ENCODE data around the gene KIF18B. TPM values are rescaled to one million over a fixed set of nuclear protein-coding genes. Genes with fewer than 3 reads are reported as not detected.
A peak's percentile ranks its signal among the peaks of the same experiment; 100 is the strongest.

The KIF18B gene
- total and polyA plus RNA-seq, 12 donors = 0.20 to 1.6 (median 0.72) TPM; not detected in 1

DNA sequence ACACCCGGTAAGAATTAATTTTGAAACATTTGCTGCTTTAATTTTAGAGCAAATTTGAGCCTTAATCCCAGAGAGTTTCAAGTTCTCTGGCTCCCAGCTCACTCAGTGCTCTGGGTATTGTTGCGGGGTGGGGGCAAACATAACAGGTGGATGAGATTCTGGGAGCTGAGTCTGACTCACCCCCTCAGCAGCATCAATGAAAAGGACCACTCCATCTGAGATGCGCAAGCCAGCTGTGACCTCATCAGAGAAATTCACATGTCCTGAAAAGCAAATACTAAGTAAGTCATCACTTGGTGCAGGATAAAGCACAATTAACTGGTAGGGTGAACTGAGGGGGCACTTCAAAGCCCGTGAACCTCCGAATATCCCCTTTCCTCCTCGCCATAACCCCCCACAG lies 68.2 kb downstream of the KIF18B start:
- Histone ChIP-seq H3K4me1 (replicated peaks in 1 of 2) (peaks cover 1 to 11% of the 10 kb centered on the region in 2 donors), H3K4me3 (no peak overlapping the region), H3K27me3 (no peaks in the 10 kb centered on the region), H3K27ac (peak overlapping the region in 1 of 5 donors; percentile 3), H3K9me3 (replicated peaks in 1 of 3) (no peaks in the 10 kb centered on the region), H3K36me3 (replicated peaks in 1 of 2) (peaks cover 0 to 93% of the 10 kb centered on the region in 2 donors)
- no peak for TF ChIP-seq POLR2A (IDR thresholded peaks at IDR 0.05)
- TF ChIP-seq, protein P1, sequence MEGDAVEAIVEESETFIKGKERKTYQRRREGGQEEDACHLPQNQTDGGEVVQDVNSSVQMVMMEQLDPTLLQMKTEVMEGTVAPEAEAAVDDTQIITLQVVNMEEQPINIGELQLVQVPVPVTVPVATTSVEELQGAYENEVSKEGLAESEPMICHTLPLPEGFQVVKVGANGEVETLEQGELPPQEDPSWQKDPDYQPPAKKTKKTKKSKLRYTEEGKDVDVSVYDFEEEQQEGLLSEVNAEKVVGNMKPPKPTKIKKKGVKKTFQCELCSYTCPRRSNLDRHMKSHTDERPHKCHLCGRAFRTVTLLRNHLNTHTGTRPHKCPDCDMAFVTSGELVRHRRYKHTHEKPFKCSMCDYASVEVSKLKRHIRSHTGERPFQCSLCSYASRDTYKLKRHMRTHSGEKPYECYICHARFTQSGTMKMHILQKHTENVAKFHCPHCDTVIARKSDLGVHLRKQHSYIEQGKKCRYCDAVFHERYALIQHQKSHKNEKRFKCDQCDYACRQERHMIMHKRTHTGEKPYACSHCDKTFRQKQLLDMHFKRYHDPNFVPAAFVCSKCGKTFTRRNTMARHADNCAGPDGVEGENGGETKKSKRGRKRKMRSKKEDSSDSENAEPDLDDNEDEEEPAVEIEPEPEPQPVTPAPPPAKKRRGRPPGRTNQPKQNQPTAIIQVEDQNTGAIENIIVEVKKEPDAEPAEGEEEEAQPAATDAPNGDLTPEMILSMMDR (IDR thresholded peaks at IDR 0.05) = no peak
- WGBS, 4 donors = 78 to 95% (median 86%) methylated on average over 6 of the region's 6 CpGs
- DNase-seq = no peak
- intact Hi-C loops (cut with DNase I) = no loop called here

DNA sequence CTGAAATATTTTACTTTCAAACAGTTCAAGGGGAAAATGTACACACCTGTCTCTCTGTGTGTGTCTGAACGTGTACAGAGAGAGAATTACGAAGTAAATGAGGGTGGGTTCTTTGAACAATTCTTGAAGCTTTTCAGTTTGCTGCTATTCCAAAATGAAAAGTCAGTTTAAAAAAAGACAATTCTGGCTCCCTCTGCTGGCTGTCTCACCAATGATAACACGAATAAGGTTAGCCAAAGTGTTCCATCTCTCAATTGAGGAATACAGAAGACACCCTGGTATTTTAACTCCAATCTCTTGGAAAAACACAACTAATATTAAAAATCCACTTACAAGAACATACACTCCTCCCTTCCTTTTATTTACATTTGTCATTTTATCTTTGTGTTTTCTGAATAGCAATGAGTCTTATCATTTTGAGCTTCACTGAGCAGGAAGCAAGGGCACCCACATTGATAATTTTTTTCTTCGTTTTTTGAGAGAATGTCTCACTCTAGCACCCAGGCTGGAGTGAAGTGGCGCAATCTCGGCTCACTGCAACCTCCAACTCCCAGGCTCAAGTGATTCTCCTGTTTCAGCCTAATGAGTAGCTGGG lies 68.8 kb downstream of the KIF18B start:
- Histone ChIP-seq H3K9me3 (replicated peaks in 1 of 3) (no peaks in the 10 kb centered on the region), H3K27me3 (no peaks in the 10 kb centered on the region), H3K27ac (no peak overlapping the region), H3K36me3 (replicated peaks in 1 of 2) (peaks cover 0 to 91% of the 10 kb centered on the region in 2 donors), H3K4me3 (no peak overlapping the region), H3K4me1 (replicated peaks in 1 of 2) (peaks cover 0 to 11% of the 10 kb centered on the region in 2 donors)
- TF ChIP-seq, protein P1 (IDR thresholded peaks at IDR 0.05) = peak; percentile 27 to 61 (median 49)
- TF ChIP-seq POLR2A (IDR thresholded peaks at IDR 0.05) = no peak
- WGBS, 4 donors = 44 to 49% (median 48%) methylated on average over 6 of the region's 6 CpGs
- DNase-seq = peak in 5 of 7 donors; percentile 26 to 63 (median 52)
- intact Hi-C loops (cut with DNase I) = no loop called here

DNA sequence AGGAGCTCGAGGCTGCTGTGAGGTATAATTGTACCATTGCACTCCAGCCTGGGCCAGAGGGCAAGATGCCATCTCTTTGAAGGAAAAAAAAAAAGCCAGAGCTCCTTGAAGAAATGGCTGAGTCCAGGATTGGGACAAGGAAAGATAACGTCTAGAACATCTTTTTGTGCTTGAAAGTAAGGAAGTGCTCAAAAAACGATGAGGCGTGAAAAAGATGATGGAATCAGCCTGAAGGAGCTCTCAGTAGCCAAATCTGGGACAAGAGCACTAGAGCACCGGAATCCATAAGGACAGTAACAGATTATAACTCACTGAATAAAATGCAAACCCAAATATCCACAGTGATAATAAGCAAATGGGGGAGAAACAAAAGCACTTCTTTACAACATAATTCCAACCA lies 70.5 kb downstream of the KIF18B start:
- Histone ChIP-seq H3K4me3 (no peak overlapping the region), H3K27me3 (no peaks in the 10 kb centered on the region), H3K9me3 (replicated peaks in 1 of 3) (no peaks in the 10 kb centered on the region), H3K36me3 (replicated peaks in 1 of 2) (peaks cover 0 to 88% of the 10 kb centered on the region in 2 donors), H3K4me1 (replicated peaks in 1 of 2) (peaks cover 0 to 17% of the 10 kb centered on the region in 2 donors), H3K27ac (no peak overlapping the region)
- TF ChIP-seq, protein P1 (IDR thresholded peaks at IDR 0.05) = no peak
- TF ChIP-seq POLR2A (IDR thresholded peaks at IDR 0.05) = no peak
- intact Hi-C loops (cut with DNase I) = no loop called here
- 80 to 89% (median 86%) methylated on average over 5 of the region's 5 CpGs for WGBS, 4 donors
- DNase-seq = no peak

DNA sequence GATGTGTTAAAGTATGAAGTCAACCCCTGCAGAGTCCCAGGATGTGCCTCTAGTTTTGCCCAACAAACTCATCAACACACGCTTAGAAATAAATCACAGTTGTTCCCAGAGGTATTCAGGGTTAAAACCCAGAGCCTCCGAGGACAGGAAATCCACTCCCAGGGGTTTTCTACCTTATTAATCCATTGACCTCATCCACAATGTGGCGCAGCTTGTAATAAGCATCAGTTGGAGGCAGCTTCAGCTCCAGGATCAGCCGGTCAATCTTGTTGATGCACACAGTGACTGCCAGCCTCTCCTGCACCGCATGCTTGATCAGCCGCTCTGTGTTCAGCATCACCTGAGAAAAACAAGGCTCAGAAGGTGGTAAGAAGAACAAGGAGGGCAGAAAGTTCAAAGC lies 71.8 kb downstream of the KIF18B start:
- Histone ChIP-seq H3K9me3 (replicated peaks in 1 of 3) (no peaks in the 10 kb centered on the region), H3K4me1 (replicated peaks in 1 of 2) (peaks cover 0 to 17% of the 10 kb centered on the region in 2 donors), H3K27ac (no peak overlapping the region), H3K4me3 (no peak overlapping the region), H3K27me3 (no peaks in the 10 kb centered on the region), H3K36me3 (replicated peaks in 1 of 2) (peaks cover 0 to 88% of the 10 kb centered on the region in 2 donors)
- WGBS, 4 donors = 92 to 96% (median 94%) methylated on average over 6 of the region's 6 CpGs
- no peak for DNase-seq
- intact Hi-C loops (cut with DNase I) = no loop called here
- no peak for TF ChIP-seq POLR2A (IDR thresholded peaks at IDR 0.05)
- TF ChIP-seq, protein P1 (IDR thresholded peaks at IDR 0.05) = no peak

Small RNAs within 50 kb of the gene (microRNA-seq; reads per million reads assigned to microRNA genes)
- gene MIR6783 = 0 to 0.45 (median 0) reads per million in 3 donors

Small RNAs within 50 kb of the gene (small RNA-seq; reads per million reads assigned to genes)
- 0 reads per million in 2 donors for gene AC015936.2
- 0 reads per million in 2 donors for gene CCDC103
- 0 reads per million in 2 donors for gene MIR6783
- gene RN7SL405P = 0 reads per million in 2 donors

Other genes starting within 250 kb of the KIF18B start
- gene DBF4B, start 239.1 kb downstream of the KIF18B start, total RNA-seq = 1 to 10 TPM; 2.1 to 8.1 (median 4.7) TPM
- 10 to 100 TPM in 1 of 3 donors, 1 to 10 TPM in 2; 1.9 to 10.5 (median 3.7) TPM for gene DBF4B, start 239.1 kb downstream of the KIF18B start, polyA plus RNA-seq
- gene ADAM11, start 188.8 kb downstream of the KIF18B start, total RNA-seq = under 1 TPM in 7 of 9 donors, not detected in 2; 0.19 to 0.55 (median 0.29) TPM
- gene ADAM11, start 188.8 kb downstream of the KIF18B start, polyA plus RNA-seq = under 1 TPM; 0.05 to 0.80 (median 0.57) TPM
- 10 to 100 TPM in 1 of 9 donors, 1 to 10 TPM in 6, under 1 TPM in 2; 0.69 to 12.3 (median 2.6) TPM for gene GJC1, start 117.5 kb downstream of the KIF18B start, total RNA-seq
- gene GJC1, start 117.5 kb downstream of the KIF18B start, polyA plus RNA-seq = 1 to 10 TPM; 1.0 to 1.5 (median 1.1) TPM
- gene HIGD1B, start 99.9 kb downstream of the KIF18B start, total RNA-seq = 1 to 10 TPM in 1 of 9 donors, under 1 TPM in 1, not detected in 7; 0.50 to 1.9 TPM
- gene HIGD1B, start 99.9 kb downstream of the KIF18B start, polyA plus RNA-seq = 1 to 10 TPM in 2 of 3 donors, not detected in 1; 1.7 to 7.1 TPM
- gene EFTUD2, start 48.3 kb downstream of the KIF18B start, total RNA-seq = 100 to 1,000 TPM in 3 of 9 donors, 10 to 100 TPM in 6; 51.2 to 113 (median 91.9) TPM
- 100 to 1,000 TPM in 1 of 3 donors, 10 to 100 TPM in 2; 30.5 to 122 (median 45.8) TPM for gene EFTUD2, start 48.3 kb downstream of the KIF18B start, polyA plus RNA-seq
- 1 to 10 TPM in 6 of 9 donors, under 1 TPM in 2, not detected in 1; 0.39 to 9.1 (median 1.5) TPM for gene GFAP, start 32.3 kb downstream of the KIF18B start, total RNA-seq
- gene GFAP, start 32.3 kb downstream of the KIF18B start, polyA plus RNA-seq = 1 to 10 TPM in 1 of 3 donors, under 1 TPM in 2; 0.62 to 3.2 (median 0.98) TPM
- gene C1QL1, start 20.5 kb upstream of the KIF18B start, total RNA-seq = 1 to 10 TPM in 3 of 9 donors, under 1 TPM in 2, not detected in 4; 0.55 to 1.5 (median 1.3) TPM
- gene C1QL1, start 20.5 kb upstream of the KIF18B start, polyA plus RNA-seq = 1 to 10 TPM in 1 of 3 donors, under 1 TPM in 2; 0.27 to 3.3 (median 0.88) TPM
- 100 to 1,000 TPM in 2 of 9 donors, 10 to 100 TPM in 7; 53.1 to 115 (median 66.8) TPM for gene DCAKD, start 103.9 kb upstream of the KIF18B start, total RNA-seq
- gene DCAKD, start 103.9 kb upstream of the KIF18B start, polyA plus RNA-seq = 10 to 100 TPM; 34.9 to 40.6 (median 35.2) TPM
- gene NMT1, start 113.5 kb upstream of the KIF18B start, total RNA-seq = 100 to 1,000 TPM in 7 of 9 donors, 10 to 100 TPM in 2; 85.9 to 174 (median 129) TPM
- gene NMT1, start 113.5 kb upstream of the KIF18B start, polyA plus RNA-seq = 100 to 1,000 TPM; 119 to 170 (median 163) TPM
- gene PLCD3, start 184.7 kb upstream of the KIF18B start, total RNA-seq = 100 to 1,000 TPM in 5 of 9 donors, 10 to 100 TPM in 3, 1 to 10 TPM in 1; 5.8 to 246 (median 148) TPM
- gene PLCD3, start 184.7 kb upstream of the KIF18B start, polyA plus RNA-seq = 10 to 100 TPM; 33.2 to 68.1 (median 36.4) TPM
- gene ACBD4, start 187.9 kb upstream of the KIF18B start, total RNA-seq = 10 to 100 TPM in 8 of 9 donors, 1 to 10 TPM in 1; 6.6 to 30.6 (median 19.1) TPM
- gene ACBD4, start 187.9 kb upstream of the KIF18B start, polyA plus RNA-seq = 10 to 100 TPM in 2 of 3 donors, 1 to 10 TPM in 1; 7.9 to 71.3 (median 44.5) TPM
- 100 to 1,000 TPM in 1 of 9 donors, 10 to 100 TPM in 8; 19.4 to 159 (median 44.0) TPM for gene HEXIM1, start 200.7 kb upstream of the KIF18B start, total RNA-seq
- 10 to 100 TPM; 23.3 to 26.0 (median 24.4) TPM for gene HEXIM1, start 200.7 kb upstream of the KIF18B start, polyA plus RNA-seq
- gene HEXIM2, start 214.1 kb upstream of the KIF18B start, total RNA-seq = 10 to 100 TPM in 8 of 9 donors, 1 to 10 TPM in 1; 8.5 to 28.1 (median 17.1) TPM
- gene HEXIM2, start 214.1 kb upstream of the KIF18B start, polyA plus RNA-seq = 10 to 100 TPM in 2 of 3 donors, 1 to 10 TPM in 1; 4.5 to 18.0 (median 14.7) TPM